Right atrium auricular region (tissue), 2 donors: ENCODE measurements around the gene CWF19L1. TPM values are rescaled to one million over a fixed set of nuclear protein-coding genes. Genes with fewer than 3 reads are reported as not detected.

Source experiments
- DNase-seq: peaks from one replicate; pipeline ENCODE4 v3.0.0-alpha.2; 2019; ENCODE audit warnings: low spot score
- H3K27ac ChIP-seq, 2 donors: fragments of 200-600 bp; sonication (generic); 1 replicate in 1 of 2; 2 replicates in 1 of 2; pipeline ENCODE4 v1.5.1; 2016 to 2019
- H3K27me3 ChIP-seq, 2 donors: fragments of 200-600 bp; sonication (generic); one replicate each; pipeline versions ENCODE4 v1.5.1 to v1.6.0; 2017 to 2019
- H3K36me3 ChIP-seq: fragments of 200-600 bp; sonication (generic); one replicate; pipeline ENCODE4 v1.5.1; 2016
- H3K4me1 ChIP-seq, 2 donors: fragments of 200-600 bp; sonication (generic); one replicate each; pipeline versions ENCODE4 v1.5.1 to v1.6.0; 2017 to 2019
- H3K4me3 ChIP-seq, 2 donors: fragments of 200-600 bp; sonication (generic); 1 replicate in 1 of 2; 2 replicates in 1 of 2; pipeline ENCODE4 v1.5.1; 2017 to 2019; ENCODE audit warnings: mild to moderate bottlenecking in 1 of 2, moderate library complexity in 1 of 2
- H3K9me3 ChIP-seq, 2 donors: fragments of 200-600 bp; sonication (generic); one replicate each; pipeline ENCODE4 v1.5.1; 2019
- total RNA-seq, 2 donors: library from RNA; depleted of rRNA; stranded (reverse); fragments of >200 nt; gene quantifications; one replicate each; pipeline ENCODE4 v1.1.0, GENCODE V29; 2016
- TF ChIP-seq, protein P1 (sequence below), 2 donors: fragments of 200-600 bp; sonication (generic); IDR thresholded peaks; one replicate each; pipeline ENCODE4 v1.5.1; 2019; ENCODE audit warnings: antibody characterized with exemption in 2 of 2

The CWF19L1 gene
- total RNA-seq, 2 donors from 2014 or later: 8.1 to 10.5 TPM

DNA sequence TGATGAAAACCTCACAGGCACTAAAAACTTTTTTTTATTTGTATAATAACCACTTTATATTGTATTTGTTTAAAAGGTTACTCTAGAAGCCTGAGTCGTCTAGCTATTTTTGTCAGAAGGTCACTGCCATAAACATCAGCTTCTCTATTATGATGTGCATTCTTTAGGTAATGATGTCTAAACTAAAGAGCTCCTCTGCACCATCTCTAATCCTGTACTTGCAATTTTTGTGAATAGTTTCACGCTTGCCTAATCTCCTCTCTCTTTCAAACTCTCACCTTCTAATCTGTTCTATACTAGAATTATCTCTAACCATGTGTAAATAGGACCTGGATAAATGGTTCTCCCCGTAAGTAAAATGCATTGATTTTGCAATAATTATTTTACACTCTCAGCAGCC, 27.6 kb downstream of the CWF19L1 start:
- Histone ChIP-seq H3K27me3 (no peaks in the 10 kb centered on the region), H3K36me3 (peaks cover 71% of the 10 kb centered on the region), H3K9me3 (no peaks in the 10 kb centered on the region), H3K4me3 (no peak overlapping the region), H3K4me1 (no peaks in the 10 kb centered on the region), H3K27ac (no peak overlapping the region)
- no peak for DNase-seq
- TF ChIP-seq, protein P1, sequence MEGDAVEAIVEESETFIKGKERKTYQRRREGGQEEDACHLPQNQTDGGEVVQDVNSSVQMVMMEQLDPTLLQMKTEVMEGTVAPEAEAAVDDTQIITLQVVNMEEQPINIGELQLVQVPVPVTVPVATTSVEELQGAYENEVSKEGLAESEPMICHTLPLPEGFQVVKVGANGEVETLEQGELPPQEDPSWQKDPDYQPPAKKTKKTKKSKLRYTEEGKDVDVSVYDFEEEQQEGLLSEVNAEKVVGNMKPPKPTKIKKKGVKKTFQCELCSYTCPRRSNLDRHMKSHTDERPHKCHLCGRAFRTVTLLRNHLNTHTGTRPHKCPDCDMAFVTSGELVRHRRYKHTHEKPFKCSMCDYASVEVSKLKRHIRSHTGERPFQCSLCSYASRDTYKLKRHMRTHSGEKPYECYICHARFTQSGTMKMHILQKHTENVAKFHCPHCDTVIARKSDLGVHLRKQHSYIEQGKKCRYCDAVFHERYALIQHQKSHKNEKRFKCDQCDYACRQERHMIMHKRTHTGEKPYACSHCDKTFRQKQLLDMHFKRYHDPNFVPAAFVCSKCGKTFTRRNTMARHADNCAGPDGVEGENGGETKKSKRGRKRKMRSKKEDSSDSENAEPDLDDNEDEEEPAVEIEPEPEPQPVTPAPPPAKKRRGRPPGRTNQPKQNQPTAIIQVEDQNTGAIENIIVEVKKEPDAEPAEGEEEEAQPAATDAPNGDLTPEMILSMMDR (IDR thresholded peaks at IDR 0.05): no peak

DNA sequence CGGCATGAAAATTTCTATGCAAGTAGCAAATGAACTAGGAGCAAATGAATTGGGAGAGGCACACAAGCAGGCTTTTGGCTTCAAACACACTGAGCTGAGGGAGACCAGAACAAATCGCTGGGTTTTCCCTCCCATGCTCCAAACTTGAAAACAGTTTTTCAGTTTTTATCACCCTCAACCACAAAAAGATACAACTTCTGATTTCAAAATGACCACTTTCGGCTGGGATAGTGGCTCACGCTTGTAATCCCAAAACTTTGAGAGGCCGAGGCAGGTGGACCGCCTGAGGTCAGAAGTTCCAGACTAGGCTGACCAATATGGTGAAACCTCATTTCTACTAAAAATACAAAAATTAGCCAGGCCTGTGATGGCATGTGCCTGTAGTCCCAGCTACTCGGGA, 29.0 kb downstream of the CWF19L1 start:
- H3K9me3 ChIP-seq: no peaks in the 10 kb centered on the region
- no peaks in the 10 kb centered on the region for H3K27me3 ChIP-seq
- no peak for DNase-seq
- no peaks in the 10 kb centered on the region for H3K4me1 ChIP-seq
- peaks cover 67% of the 10 kb centered on the region for H3K36me3 ChIP-seq
- no peak overlapping the region for H3K4me3 ChIP-seq
- TF ChIP-seq, protein P1 (IDR thresholded peaks at IDR 0.05): no peak
- no peak overlapping the region for H3K27ac ChIP-seq

DNA sequence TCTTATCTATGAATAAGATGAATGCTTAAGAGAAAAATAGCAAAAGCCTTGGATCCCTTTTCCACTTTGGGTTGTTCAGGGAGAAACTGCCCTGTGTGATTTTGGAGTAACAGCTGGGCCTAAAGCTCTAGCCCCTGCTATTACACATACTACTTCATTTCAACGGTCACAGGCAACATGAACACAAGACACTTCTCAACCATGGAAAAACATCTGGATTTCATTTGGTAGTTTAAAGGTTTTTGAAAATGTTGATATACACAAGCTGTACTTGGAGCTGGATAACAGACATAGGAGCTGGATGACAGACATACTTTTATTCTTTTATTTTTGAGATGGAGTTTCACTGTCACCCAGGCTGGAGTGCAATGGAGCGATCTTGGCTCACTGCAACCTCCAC, 35.3 kb downstream of the CWF19L1 start:
- no peak overlapping the region for H3K27ac ChIP-seq
- H3K9me3 ChIP-seq: no peaks in the 10 kb centered on the region
- DNase-seq: no peak
- H3K4me1 ChIP-seq: peaks cover 0 to 18% of the 10 kb centered on the region in 2 donors
- peaks cover 42% of the 10 kb centered on the region for H3K36me3 ChIP-seq
- TF ChIP-seq, protein P1 (IDR thresholded peaks at IDR 0.05): no peak
- H3K4me3 ChIP-seq: no peak overlapping the region
- H3K27me3 ChIP-seq: no peaks in the 10 kb centered on the region

DNA sequence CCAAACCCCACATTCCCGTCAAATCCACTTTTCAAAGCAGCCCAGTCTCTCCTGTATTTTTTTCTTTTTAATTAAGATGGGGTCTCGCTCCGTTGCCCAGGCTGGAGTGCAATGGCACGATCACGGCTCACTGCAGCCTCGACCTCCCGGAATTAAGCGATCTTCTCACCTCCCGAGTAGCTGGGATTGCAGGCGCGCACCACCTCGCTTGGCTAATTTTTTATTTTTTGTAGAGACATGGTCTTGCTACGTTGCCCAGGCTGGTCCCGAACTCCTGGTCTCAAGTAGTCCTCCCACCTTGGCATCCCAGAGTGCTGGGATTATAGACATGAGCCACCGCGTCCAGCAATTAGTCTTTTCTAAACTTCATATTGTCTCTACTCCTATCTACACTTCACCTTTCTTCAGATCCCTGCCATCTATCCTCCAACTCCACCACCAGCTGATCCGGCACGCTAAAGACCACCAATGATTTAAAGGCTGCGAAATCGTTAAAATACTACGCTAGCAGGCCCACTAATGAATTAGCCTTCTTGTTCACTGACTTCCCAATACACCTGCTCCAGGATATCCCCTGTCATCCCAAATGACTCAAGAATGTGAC, 37.5 kb downstream of the CWF19L1 start:
- TF ChIP-seq, protein P1 (IDR thresholded peaks at IDR 0.05): no peak
- no peaks in the 10 kb centered on the region for H3K9me3 ChIP-seq
- no peaks in the 10 kb centered on the region for H3K27me3 ChIP-seq
- no peak for DNase-seq
- H3K4me1 ChIP-seq: peaks cover 0 to 18% of the 10 kb centered on the region in 2 donors
- H3K36me3 ChIP-seq: peaks cover 29% of the 10 kb centered on the region
- H3K27ac ChIP-seq: peak overlapping the region; percentile 70 to 81
- H3K4me3 ChIP-seq: peak overlapping the region; percentile 85 to 98

DNA sequence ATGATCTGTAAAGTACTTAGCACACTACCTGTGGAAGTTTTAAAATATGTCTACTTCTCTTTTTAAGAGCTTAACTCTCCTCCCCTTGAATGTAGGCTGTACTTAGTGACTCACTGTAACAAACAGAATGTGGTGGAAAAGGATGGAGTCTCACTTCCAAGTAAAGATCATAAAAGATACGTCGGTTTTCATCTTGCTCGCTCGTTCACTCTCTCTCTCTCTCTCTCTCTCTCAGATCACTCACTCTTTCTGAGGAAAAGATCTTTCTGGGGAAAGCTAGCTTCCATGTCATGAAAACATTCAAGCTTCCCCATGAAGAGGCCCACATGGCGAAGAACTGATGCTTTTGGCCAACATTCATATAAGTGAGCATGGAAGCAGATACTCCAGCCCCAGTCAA, 43.6 kb downstream of the CWF19L1 start:
- no peak for DNase-seq
- TF ChIP-seq, protein P1 (IDR thresholded peaks at IDR 0.05): no peak
- H3K4me3 ChIP-seq: no peak overlapping the region
- H3K9me3 ChIP-seq: no peaks in the 10 kb centered on the region
- no peak overlapping the region for H3K27ac ChIP-seq
- no peaks in the 10 kb centered on the region for H3K27me3 ChIP-seq
- peaks cover 0 to 10% of the 10 kb centered on the region in 2 donors for H3K4me1 ChIP-seq
- peaks cover 49% of the 10 kb centered on the region for H3K36me3 ChIP-seq

DNA sequence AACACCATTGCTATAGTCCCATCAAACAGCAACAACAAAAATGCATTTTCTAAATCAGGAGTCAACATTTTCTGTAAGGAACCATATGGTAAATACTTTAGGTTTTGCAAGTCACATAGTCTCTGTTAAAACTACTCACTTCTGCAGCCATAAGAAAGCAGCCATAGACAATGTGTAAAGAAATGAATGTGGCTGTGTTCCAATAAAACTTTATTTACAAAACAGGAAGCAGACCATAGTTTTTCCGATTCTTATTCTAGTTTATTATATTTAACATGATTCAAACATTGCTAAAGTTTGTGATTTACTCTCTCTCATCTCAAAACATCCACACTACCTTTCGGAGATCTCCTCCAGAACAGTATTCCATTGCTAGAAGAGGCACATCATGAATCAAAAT, 44.9 kb downstream of the CWF19L1 start:
- Histone ChIP-seq H3K9me3 (no peaks in the 10 kb centered on the region), H3K4me3 (no peak overlapping the region), H3K27ac (no peak overlapping the region), H3K4me1 (no peaks in the 10 kb centered on the region), H3K27me3 (no peaks in the 10 kb centered on the region), H3K36me3 (peaks cover 63% of the 10 kb centered on the region)
- TF ChIP-seq, protein P1 (IDR thresholded peaks at IDR 0.05): no peak
- DNase-seq: no peak
